Stomach (tissue), 4 donors: Measurements from ENCODE around the gene PCDHGA7.
"Not testable (repeated sequence)": the region's sequence is repeated elsewhere in the genome, so short reads cannot be mapped to it uniquely, and the experiment has no call there.

Experiments
- POLR2A ChIP-seq, 4 donors: fragments of 450-650 bp; IDR thresholded peaks; one replicate each; pipeline ENCODE4 v1.6.1; 2016; ENCODE audit warnings: antibody characterized with exemption in 4 of 4, control low read depth in 2 of 4, mild to moderate bottlenecking in 1 of 4, moderate library complexity in 1 of 4
- TF ChIP-seq, protein P1 (sequence below), 7 experiments: fragments of 450-650 bp in 4 of 7; fragments of 200-600 bp in 3 of 7; sonication (generic) in 3 of 7; IDR thresholded peaks; one replicate each; pipeline ENCODE4 v1.5.1; 2016 to 2019; ENCODE audit warnings: antibody characterized with exemption in 7 of 7, control low read depth in 2 of 7, mild to moderate bottlenecking in 1 of 7

DNA sequence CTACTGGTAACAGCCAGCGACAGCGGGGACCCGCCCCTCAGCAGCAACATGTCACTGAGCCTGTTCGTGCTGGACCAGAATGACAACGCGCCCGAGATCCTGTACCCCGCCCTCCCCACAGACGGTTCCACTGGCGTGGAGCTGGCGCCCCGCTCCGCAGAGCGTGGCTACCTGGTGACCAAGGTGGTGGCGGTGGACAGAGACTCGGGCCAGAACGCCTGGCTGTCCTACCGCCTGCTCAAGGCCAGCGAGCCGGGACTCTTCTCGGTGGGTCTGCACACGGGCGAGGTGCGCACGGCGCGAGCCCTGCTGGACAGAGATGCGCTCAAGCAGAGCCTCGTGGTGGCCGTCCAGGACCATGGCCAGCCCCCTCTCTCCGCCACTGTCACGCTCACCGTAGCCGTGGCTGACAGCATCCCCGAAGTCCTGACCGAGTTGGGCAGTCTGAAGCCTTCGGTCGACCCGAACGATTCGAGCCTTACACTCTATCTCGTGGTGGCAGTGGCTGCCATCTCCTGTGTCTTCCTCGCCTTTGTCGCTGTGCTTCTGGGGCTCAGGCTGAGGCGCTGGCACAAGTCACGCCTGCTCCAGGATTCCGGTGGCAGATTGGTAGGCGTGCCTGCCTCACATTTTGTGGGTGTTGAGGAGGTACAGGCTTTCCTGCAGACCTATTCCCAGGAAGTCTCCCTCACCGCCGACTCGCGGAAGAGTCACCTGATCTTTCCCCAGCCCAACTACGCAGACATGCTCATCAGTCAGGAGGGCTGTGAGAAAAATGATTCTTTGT is 12.1 kb downstream of the PCDHGA7 start:
- TF ChIP-seq POLR2A (IDR thresholded peaks at IDR 0.05), result not testable (repeated sequence)
- TF ChIP-seq, protein P1, sequence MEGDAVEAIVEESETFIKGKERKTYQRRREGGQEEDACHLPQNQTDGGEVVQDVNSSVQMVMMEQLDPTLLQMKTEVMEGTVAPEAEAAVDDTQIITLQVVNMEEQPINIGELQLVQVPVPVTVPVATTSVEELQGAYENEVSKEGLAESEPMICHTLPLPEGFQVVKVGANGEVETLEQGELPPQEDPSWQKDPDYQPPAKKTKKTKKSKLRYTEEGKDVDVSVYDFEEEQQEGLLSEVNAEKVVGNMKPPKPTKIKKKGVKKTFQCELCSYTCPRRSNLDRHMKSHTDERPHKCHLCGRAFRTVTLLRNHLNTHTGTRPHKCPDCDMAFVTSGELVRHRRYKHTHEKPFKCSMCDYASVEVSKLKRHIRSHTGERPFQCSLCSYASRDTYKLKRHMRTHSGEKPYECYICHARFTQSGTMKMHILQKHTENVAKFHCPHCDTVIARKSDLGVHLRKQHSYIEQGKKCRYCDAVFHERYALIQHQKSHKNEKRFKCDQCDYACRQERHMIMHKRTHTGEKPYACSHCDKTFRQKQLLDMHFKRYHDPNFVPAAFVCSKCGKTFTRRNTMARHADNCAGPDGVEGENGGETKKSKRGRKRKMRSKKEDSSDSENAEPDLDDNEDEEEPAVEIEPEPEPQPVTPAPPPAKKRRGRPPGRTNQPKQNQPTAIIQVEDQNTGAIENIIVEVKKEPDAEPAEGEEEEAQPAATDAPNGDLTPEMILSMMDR (IDR thresholded peaks at IDR 0.05), result not testable (repeated sequence)
